WERI-Rb-1 (cell line): ENCODE measurements around the gene DPY30.
"Not testable (repeated sequence)": the region's sequence is repeated elsewhere in the genome, so short reads cannot be mapped to it uniquely, and the experiment has no call there.

ENCODE experiments used
- DNase-seq: peaks from one replicate; pipeline ENCODE4 v3.0.0-alpha.2; 2020
- H3K27ac ChIP-seq: fragments of 250-450 bp; sonication (Bioruptor Pico); 2 replicates; pipeline ENCODE4 v1.5.1; 2020; ENCODE audit warnings: mild to moderate bottlenecking, moderate library complexity
- H3K27me3 ChIP-seq: fragments of 250-450 bp; sonication (Bioruptor Pico); 2 replicates; pipeline ENCODE4 v1.5.1; 2021; ENCODE audit warnings: mild to moderate bottlenecking, low read depth, moderate library complexity; ENCODE audit not compliant: insufficient read depth, severe bottlenecking
- H3K36me3 ChIP-seq: fragments of 250-450 bp; sonication (Bioruptor Pico); 2 replicates; pipeline ENCODE4 v1.5.1; 2020; ENCODE audit warnings: mild to moderate bottlenecking, moderate library complexity
- H3K4me3 ChIP-seq: 2 replicates; pipeline ENCODE4 v1.5.1; 2011; ENCODE audit warnings: low read depth, mild to moderate bottlenecking, control low read depth, low read length
- H3K9me3 ChIP-seq: fragments of 250-450 bp; sonication (Bioruptor Pico); 2 replicates; pipeline ENCODE4 v1.5.1; 2021; ENCODE audit warnings: mild to moderate bottlenecking, moderate library complexity; ENCODE audit not compliant: severe bottlenecking
- TF ChIP-seq, protein P1 (sequence below): IDR thresholded peaks from 2 replicates; pipeline ENCODE4 v1.5.1; 2011; ENCODE audit warnings: low read depth, mild to moderate bottlenecking, control low read depth, inconsistent platforms, low read length

DPY30 gene

DNA sequence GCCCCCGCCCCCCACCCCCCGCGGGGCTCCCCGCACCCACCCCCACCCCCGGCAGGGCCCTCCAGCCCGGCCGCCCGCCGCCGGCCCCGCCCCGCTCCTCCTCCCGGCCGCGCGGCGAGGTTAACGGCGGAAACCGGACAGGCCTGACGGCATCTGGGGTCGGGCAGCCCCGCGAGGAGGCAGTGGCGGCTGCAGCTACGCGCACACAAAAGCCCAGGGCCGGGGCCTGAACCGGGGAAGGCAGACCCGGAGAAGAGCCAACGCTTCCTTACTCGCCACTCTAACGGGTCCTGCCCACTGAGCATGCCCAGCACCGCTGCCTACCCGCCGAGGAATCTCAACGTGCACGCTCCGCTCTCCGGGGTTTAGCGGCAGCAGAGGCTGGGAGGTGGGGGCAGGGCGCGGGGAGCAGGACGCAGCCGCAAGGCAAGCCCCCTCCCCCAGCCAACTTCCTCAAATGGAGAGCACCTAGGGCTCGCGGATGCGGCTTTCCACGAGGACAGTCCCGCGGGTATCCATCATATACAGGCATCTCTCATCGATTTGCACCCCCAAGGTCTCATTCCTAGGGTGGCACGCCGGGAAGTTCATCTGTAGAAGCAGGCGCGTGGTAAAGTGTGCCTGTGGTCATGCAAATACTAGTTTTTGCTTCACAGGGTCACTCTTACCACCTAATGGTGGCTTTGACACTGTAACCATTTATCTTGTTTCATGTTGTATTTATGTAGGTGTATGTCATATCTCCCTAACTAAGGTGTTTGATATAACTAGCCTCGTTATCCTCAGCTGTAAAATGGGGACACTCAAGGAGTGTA is 28.7 kb downstream of the DPY30 start, which contains the start of gene MEMO1:
MEMO1 (minus strand) TSS at position 339 of the 815 bp plus-strand sequence. CDS start 761 bp downstream, outside the sequence.
- no peaks in the 10 kb centered on the region for H3K27me3 ChIP-seq
- peaks cover 1% of the 10 kb centered on the region for H3K36me3 ChIP-seq
- DNase-seq: peak; percentile 99
- H3K27ac ChIP-seq: peak within 1 kb of the TSS; percentile 98
- H3K4me3 ChIP-seq: peak within 1 kb of the TSS; percentile 97
- no peaks in the 10 kb centered on the region for H3K9me3 ChIP-seq
- TF ChIP-seq, protein P1, sequence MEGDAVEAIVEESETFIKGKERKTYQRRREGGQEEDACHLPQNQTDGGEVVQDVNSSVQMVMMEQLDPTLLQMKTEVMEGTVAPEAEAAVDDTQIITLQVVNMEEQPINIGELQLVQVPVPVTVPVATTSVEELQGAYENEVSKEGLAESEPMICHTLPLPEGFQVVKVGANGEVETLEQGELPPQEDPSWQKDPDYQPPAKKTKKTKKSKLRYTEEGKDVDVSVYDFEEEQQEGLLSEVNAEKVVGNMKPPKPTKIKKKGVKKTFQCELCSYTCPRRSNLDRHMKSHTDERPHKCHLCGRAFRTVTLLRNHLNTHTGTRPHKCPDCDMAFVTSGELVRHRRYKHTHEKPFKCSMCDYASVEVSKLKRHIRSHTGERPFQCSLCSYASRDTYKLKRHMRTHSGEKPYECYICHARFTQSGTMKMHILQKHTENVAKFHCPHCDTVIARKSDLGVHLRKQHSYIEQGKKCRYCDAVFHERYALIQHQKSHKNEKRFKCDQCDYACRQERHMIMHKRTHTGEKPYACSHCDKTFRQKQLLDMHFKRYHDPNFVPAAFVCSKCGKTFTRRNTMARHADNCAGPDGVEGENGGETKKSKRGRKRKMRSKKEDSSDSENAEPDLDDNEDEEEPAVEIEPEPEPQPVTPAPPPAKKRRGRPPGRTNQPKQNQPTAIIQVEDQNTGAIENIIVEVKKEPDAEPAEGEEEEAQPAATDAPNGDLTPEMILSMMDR: no peak

DNA sequence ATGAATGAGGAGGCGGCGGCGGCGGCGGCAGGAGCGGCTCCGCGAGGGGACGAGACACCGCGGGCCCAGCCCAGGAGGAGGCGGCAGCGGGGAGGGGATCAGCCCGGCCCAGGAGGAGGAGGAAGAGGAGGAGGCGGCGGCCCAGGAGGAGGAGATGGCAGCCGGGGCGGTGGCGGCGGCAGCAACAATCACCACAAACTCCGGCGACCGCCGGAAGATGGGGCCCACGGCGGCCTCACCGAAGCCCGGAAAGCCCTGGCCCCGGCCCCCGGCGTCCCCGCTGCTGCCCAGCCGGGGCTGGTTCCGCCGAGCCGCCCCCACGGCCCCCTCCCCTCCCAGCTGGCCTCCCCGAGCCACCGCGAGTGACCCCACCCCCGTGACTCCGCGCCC is 29.3 kb downstream of the DPY30 start:
- not testable (repeated sequence) for H3K36me3 ChIP-seq, H3K9me3 ChIP-seq, DNase-seq, H3K27me3 ChIP-seq
- H3K27ac ChIP-seq: peak overlapping the region; percentile 77
- H3K4me3 ChIP-seq: peak overlapping the region; percentile 34

DNA sequence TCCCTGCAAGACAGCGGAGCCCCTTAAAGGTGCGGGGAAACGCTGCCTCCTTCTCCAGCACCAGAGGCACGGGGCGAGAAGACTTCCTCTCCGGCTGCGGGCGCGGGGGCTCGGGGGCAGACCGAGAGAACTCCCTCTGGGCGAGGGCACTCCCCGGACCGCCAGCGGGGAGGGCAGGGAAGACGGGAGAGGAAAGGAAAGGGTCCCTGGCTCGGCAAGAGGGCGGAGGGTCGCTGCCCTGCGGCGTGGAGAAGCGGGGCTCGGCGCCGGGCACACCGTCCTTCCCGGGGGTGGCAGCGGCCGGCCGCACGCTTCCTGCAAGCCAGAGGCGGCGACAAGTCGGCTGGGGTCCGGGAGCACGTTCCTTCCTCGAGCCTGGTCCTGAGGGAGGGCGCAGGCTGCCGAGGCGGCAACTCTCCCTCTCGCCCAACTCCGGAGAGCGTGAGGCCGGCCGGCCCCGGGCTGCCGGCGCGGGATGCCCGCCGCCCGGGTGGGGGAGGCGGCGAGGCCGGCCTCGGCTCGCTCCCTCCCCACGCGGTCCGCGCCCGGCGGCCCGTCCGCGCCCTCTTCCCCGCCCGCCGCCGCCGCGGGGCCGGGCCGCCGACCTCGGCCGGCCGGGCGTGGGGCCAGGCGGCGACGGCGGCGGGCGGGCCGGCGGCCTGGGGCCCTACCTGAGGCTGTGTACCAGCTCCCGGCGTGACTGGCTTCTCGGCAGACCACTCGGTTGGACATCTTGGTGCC is 29.9 kb downstream of the DPY30 start:
- peak overlapping the region; percentile 77 for H3K27ac ChIP-seq
- no peaks in the 10 kb centered on the region for H3K9me3 ChIP-seq
- H3K36me3 ChIP-seq: peaks cover 5% of the 10 kb centered on the region; the same call in 1 of the 2 replicates
- peak overlapping the region; percentile 97 for H3K4me3 ChIP-seq
- TF ChIP-seq, protein P1: no peak
- peak; percentile 37 for DNase-seq
- no peaks in the 10 kb centered on the region for H3K27me3 ChIP-seq

DNA sequence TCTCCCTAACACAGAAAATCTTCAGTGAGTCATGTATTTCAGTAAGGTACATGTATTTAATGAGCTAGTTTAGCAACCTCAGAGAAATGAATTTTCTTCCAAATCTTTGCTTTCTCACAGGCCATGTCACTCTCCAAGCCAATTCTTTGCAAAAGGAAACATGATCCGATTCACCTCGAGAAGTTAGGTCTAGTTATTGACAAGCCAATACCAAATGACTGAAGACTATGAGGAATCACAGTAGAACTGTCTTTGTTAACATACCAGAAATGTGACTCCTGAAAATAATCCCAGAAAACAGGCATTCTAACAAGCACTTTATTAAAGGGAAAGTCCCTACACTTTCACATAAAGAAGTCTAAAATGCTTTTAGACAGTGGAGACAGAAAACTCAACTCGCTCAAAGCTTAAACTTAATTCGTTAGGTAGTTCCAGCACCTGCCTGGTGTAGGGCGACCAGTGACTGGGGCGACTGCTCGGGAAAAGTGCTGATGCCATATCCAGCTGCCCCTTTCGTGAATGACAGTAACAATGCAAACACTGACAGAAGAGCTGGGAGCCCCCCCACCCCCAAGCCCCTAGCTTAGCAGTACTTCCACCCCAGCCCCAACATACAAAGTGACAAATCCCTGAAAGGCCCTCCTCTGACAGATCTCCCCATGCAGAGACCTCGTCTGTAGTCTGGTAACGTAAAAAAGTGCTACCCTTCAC is 30.6 kb downstream of the DPY30 start:
- Histone ChIP-seq H3K27ac (peak overlapping the region; percentile 77), H3K36me3 (peaks cover 5% of the 10 kb centered on the region; the same call in 1 of the 2 replicates), H3K27me3 (no peaks in the 10 kb centered on the region), H3K9me3 (no peaks in the 10 kb centered on the region), H3K4me3 (peak overlapping the region; percentile 97)
- DNase-seq: no peak
- TF ChIP-seq, protein P1: no peak

DNA sequence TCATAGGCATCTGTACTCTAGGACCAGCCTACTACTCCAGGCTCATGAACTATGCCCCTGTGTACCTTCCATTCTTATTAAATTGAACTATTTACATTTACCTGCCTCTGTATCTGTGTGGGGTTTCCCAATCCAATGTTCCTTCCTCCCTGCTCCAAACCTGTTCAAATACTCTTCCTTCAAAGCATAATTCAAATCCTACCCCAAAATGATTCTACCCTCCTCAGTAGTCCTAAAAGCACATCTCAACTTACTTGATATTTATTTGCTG is 32.5 kb downstream of the DPY30 start:
- Histone ChIP-seq H3K9me3 (no peaks in the 10 kb centered on the region), H3K4me3 (no peak overlapping the region), H3K27ac (no peak overlapping the region), H3K27me3 (no peaks in the 10 kb centered on the region), H3K36me3 (peaks cover 5% of the 10 kb centered on the region; the same call in 1 of the 2 replicates)
- DNase-seq: no peak
- TF ChIP-seq, protein P1: no peak
